ENCODE results near the gene DOC2A. TPM values are rescaled to one million over a fixed set of nuclear protein-coding genes. Genes with fewer than 3 reads are reported as not detected.

DOC2A gene
- total and polyA plus RNA-seq, 10 of the 15 experiments (the other 5 are each of a cell fraction or from before 2014, with no cell fraction given), result 0.06 to 0.17 (median 0.12) TPM; not detected in 6

DNA sequence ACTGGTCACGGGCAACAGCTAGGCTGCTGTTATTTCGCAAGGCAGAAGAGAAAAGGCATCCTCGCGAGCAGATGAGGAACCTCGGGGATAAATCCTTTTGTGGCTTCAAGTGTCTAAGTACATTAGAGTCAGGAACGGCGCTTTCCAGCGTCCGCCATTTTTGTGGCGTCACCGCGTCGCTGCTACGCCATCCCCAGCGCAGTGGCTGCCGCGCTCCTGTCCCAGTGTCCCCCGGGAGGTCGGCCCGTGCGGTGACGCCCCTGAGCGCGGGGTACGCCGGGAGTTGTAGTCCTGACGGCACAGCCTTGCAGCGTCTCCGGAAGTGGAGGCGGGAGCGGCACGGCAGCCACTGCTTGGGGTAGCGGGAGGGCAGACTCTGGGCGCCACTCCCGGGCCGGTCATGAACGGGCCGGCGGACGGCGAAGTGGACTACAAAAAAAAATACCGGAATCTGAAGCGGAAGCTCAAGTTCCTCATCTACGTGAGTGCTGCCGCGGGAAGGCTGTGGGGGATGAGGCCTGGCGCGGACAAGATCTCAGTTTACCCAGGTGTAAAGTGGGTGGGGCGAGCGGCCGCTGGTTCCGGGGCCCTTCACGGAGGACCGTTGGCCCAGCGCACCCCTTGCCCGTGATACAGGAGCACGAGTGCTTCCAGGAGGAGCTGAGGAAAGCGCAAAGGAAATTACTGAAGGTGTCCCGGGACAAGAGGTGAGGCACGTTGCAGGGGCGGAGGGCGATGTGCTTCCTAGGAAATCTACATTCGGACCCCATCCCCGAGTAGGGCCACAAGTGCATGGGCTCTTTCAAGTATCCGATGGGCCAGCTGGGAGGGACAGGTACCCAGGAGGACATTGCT is 14.7 kb downstream of the DOC2A start, which contains the start of gene INO80E (continued):
- TF ChIP-seq, protein P1, sequence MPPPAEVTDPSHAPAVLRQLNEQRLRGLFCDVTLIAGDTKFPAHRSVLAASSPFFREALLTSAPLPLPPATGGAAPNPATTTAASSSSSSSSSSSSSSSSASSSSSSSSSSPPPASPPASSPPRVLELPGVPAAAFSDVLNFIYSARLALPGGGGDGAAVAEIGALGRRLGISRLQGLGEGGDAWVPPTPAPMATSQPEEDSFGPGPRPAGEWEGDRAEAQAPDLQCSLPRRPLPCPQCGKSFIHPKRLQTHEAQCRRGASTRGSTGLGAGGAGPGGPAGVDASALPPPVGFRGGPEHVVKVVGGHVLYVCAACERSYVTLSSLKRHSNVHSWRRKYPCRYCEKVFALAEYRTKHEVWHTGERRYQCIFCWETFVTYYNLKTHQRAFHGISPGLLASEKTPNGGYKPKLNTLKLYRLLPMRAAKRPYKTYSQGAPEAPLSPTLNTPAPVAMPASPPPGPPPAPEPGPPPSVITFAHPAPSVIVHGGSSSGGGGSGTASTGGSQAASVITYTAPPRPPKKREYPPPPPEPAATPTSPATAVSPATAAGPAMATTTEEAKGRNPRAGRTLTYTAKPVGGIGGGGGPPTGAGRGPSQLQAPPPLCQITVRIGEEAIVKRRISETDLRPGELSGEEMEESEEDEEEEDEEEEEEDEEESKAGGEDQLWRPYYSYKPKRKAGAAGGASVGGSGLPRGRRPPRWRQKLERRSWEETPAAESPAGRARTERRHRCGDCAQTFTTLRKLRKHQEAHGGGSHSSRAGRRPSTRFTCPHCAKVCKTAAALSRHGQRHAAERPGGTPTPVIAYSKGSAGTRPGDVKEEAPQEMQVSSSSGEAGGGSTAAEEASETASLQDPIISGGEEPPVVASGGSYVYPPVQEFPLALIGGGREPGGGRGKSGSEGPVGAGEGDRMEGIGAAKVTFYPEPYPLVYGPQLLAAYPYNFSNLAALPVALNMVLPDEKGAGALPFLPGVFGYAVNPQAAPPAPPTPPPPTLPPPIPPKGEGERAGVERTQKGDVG (CRISPR knock-in tag; IDR thresholded peaks at IDR 0.05), result no peak
- 0 out of 4 replicates have a peak, but pooled peaks of 1 of the 2 experiments have one; percentile 6 for TF ChIP-seq EP300 (IDR thresholded peaks at IDR 0.05; ENCODE audit: borderline replicate concordance in 1 of 2, control insufficient read depth in 1 of 2, low read depth in 2 of 2, low read length in 2 of 2)
- peak; percentile 70; the same call in 1 of the 2 replicates for TF ChIP-seq SMAD5 (IDR thresholded peaks at IDR 0.05; ENCODE audit: low read depth)
- TF ChIP-seq TAF1 (IDR thresholded peaks at IDR 0.05; ENCODE audit: borderline replicate concordance, low read depth, low read length), result peak; percentile 83; the same call in 1 of the 2 replicates
- TF ChIP-seq NFYA (IDR thresholded peaks at IDR 0.05; ENCODE audit: borderline replicate concordance, low read depth, low read length), result no peak
- no peak for TF ChIP-seq YBX1 (IDR thresholded peaks at IDR 0.05)
- TF ChIP-seq, protein P2, sequence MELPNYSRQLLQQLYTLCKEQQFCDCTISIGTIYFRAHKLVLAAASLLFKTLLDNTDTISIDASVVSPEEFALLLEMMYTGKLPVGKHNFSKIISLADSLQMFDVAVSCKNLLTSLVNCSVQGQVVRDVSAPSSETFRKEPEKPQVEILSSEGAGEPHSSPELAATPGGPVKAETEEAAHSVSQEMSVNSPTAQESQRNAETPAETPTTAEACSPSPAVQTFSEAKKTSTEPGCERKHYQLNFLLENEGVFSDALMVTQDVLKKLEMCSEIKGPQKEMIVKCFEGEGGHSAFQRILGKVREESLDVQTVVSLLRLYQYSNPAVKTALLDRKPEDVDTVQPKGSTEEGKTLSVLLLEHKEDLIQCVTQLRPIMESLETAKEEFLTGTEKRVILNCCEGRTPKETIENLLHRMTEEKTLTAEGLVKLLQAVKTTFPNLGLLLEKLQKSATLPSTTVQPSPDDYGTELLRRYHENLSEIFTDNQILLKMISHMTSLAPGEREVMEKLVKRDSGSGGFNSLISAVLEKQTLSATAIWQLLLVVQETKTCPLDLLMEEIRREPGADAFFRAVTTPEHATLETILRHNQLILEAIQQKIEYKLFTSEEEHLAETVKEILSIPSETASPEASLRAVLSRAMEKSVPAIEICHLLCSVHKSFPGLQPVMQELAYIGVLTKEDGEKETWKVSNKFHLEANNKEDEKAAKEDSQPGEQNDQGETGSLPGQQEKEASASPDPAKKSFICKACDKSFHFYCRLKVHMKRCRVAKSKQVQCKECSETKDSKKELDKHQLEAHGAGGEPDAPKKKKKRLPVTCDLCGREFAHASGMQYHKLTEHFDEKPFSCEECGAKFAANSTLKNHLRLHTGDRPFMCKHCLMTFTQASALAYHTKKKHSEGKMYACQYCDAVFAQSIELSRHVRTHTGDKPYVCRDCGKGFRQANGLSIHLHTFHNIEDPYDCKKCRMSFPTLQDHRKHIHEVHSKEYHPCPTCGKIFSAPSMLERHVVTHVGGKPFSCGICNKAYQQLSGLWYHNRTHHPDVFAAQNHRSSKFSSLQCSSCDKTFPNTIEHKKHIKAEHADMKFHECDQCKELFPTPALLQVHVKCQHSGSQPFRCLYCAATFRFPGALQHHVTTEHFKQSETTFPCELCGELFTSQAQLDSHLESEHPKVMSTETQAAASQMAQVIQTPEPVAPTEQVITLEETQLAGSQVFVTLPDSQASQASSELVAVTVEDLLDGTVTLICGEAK (IDR thresholded peaks at IDR 0.05; ENCODE audit: borderline replicate concordance), result peak; percentile 76; the same call in 1 of the 2 replicates
- TF ChIP-seq, protein P3, sequence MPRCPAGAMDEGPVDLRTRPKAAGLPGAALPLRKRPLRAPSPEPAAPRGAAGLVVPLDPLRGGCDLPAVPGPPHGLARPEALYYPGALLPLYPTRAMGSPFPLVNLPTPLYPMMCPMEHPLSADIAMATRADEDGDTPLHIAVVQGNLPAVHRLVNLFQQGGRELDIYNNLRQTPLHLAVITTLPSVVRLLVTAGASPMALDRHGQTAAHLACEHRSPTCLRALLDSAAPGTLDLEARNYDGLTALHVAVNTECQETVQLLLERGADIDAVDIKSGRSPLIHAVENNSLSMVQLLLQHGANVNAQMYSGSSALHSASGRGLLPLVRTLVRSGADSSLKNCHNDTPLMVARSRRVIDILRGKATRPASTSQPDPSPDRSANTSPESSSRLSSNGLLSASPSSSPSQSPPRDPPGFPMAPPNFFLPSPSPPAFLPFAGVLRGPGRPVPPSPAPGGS (IDR thresholded peaks at IDR 0.05; ENCODE audit: borderline replicate concordance, insufficient read depth, low read depth, low read length, poor library complexity, severe bottlenecking), result no peak
- TF ChIP-seq, protein P4, sequence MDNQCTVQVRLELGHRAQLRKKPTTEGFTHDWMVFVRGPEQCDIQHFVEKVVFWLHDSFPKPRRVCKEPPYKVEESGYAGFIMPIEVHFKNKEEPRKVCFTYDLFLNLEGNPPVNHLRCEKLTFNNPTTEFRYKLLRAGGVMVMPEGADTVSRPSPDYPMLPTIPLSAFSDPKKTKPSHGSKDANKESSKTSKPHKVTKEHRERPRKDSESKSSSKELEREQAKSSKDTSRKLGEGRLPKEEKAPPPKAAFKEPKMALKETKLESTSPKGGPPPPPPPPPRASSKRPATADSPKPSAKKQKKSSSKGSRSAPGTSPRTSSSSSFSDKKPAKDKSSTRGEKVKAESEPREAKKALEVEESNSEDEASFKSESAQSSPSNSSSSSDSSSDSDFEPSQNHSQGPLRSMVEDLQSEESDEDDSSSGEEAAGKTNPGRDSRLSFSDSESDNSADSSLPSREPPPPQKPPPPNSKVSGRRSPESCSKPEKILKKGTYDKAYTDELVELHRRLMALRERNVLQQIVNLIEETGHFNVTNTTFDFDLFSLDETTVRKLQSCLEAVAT (IDR thresholded peaks at IDR 0.05), result peak; percentile 92
- peak; percentile 98 for TF ChIP-seq CREB1 (IDR thresholded peaks at IDR 0.05; ENCODE audit: low read depth)
- no peak for TF ChIP-seq ZNF384 (IDR thresholded peaks at IDR 0.05; ENCODE audit: borderline replicate concordance, low read depth, low read length)
- TF ChIP-seq BMI1 (IDR thresholded peaks at IDR 0.05; ENCODE audit: borderline replicate concordance), result no peak
- TF ChIP-seq TCF12 (IDR thresholded peaks at IDR 0.05; ENCODE audit: low read depth, low read length), result peak; percentile 11; the same call in 1 of the 2 replicates
- TF ChIP-seq, protein P5, sequence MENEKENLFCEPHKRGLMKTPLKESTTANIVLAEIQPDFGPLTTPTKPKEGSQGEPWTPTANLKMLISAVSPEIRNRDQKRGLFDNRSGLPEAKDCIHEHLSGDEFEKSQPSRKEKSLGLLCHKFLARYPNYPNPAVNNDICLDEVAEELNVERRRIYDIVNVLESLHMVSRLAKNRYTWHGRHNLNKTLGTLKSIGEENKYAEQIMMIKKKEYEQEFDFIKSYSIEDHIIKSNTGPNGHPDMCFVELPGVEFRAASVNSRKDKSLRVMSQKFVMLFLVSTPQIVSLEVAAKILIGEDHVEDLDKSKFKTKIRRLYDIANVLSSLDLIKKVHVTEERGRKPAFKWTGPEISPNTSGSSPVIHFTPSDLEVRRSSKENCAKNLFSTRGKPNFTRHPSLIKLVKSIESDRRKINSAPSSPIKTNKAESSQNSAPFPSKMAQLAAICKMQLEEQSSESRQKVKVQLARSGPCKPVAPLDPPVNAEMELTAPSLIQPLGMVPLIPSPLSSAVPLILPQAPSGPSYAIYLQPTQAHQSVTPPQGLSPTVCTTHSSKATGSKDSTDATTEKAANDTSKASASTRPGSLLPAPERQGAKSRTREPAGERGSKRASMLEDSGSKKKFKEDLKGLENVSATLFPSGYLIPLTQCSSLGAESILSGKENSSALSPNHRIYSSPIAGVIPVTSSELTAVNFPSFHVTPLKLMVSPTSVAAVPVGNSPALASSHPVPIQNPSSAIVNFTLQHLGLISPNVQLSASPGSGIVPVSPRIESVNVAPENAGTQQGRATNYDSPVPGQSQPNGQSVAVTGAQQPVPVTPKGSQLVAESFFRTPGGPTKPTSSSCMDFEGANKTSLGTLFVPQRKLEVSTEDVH (IDR thresholded peaks at IDR 0.05; ENCODE audit: low read depth, partially characterized antibody), result no peak

Measured in GM12878 (cell line).